ENCODE measurements around the gene LTV1. TPM values are rescaled to one million over a fixed set of nuclear protein-coding genes. Genes with fewer than 3 reads are reported as not detected.

The LTV1 gene
- total and polyA plus RNA-seq, 2 of the 8 experiments (the other 6 are each of a cell fraction or from before 2014, with no cell fraction given), result 8.0 to 46.9 TPM

DNA sequence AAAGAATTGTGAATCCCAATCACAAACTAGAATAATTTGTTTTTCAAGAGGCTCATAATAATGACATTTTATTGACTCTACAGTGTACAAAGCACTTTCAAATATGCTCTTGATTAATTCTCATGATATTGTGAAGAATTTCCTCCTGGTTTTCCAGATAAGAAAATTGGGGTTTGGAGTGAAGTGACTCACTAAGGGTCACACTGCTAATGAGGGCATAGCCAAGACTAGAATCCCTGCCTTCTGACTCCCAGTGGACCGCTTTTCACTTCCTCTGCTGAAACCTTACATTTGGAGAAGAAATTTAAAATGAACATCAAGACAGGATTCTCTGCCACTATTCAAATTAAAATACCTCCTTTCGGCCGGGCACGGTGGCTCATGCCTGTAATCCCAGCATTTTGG, 38.3 kb upstream of the LTV1 start (continued):
- TF ChIP-seq, protein P1, sequence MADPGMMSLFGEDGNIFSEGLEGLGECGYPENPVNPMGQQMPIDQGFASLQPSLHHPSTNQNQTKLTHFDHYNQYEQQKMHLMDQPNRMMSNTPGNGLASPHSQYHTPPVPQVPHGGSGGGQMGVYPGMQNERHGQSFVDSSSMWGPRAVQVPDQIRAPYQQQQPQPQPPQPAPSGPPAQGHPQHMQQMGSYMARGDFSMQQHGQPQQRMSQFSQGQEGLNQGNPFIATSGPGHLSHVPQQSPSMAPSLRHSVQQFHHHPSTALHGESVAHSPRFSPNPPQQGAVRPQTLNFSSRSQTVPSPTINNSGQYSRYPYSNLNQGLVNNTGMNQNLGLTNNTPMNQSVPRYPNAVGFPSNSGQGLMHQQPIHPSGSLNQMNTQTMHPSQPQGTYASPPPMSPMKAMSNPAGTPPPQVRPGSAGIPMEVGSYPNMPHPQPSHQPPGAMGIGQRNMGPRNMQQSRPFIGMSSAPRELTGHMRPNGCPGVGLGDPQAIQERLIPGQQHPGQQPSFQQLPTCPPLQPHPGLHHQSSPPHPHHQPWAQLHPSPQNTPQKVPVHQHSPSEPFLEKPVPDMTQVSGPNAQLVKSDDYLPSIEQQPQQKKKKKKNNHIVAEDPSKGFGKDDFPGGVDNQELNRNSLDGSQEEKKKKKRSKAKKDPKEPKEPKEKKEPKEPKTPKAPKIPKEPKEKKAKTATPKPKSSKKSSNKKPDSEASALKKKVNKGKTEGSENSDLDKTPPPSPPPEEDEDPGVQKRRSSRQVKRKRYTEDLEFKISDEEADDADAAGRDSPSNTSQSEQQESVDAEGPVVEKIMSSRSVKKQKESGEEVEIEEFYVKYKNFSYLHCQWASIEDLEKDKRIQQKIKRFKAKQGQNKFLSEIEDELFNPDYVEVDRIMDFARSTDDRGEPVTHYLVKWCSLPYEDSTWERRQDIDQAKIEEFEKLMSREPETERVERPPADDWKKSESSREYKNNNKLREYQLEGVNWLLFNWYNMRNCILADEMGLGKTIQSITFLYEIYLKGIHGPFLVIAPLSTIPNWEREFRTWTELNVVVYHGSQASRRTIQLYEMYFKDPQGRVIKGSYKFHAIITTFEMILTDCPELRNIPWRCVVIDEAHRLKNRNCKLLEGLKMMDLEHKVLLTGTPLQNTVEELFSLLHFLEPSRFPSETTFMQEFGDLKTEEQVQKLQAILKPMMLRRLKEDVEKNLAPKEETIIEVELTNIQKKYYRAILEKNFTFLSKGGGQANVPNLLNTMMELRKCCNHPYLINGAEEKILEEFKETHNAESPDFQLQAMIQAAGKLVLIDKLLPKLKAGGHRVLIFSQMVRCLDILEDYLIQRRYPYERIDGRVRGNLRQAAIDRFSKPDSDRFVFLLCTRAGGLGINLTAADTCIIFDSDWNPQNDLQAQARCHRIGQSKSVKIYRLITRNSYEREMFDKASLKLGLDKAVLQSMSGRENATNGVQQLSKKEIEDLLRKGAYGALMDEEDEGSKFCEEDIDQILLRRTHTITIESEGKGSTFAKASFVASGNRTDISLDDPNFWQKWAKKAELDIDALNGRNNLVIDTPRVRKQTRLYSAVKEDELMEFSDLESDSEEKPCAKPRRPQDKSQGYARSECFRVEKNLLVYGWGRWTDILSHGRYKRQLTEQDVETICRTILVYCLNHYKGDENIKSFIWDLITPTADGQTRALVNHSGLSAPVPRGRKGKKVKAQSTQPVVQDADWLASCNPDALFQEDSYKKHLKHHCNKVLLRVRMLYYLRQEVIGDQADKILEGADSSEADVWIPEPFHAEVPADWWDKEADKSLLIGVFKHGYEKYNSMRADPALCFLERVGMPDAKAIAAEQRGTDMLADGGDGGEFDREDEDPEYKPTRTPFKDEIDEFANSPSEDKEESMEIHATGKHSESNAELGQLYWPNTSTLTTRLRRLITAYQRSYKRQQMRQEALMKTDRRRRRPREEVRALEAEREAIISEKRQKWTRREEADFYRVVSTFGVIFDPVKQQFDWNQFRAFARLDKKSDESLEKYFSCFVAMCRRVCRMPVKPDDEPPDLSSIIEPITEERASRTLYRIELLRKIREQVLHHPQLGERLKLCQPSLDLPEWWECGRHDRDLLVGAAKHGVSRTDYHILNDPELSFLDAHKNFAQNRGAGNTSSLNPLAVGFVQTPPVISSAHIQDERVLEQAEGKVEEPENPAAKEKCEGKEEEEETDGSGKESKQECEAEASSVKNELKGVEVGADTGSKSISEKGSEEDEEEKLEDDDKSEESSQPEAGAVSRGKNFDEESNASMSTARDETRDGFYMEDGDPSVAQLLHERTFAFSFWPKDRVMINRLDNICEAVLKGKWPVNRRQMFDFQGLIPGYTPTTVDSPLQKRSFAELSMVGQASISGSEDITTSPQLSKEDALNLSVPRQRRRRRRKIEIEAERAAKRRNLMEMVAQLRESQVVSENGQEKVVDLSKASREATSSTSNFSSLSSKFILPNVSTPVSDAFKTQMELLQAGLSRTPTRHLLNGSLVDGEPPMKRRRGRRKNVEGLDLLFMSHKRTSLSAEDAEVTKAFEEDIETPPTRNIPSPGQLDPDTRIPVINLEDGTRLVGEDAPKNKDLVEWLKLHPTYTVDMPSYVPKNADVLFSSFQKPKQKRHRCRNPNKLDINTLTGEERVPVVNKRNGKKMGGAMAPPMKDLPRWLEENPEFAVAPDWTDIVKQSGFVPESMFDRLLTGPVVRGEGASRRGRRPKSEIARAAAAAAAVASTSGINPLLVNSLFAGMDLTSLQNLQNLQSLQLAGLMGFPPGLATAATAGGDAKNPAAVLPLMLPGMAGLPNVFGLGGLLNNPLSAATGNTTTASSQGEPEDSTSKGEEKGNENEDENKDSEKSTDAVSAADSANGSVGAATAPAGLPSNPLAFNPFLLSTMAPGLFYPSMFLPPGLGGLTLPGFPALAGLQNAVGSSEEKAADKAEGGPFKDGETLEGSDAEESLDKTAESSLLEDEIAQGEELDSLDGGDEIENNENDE (IDR thresholded peaks at IDR 0.05; ENCODE audit: insufficient replicate concordance, low read length), result no peak
- TF ChIP-seq CREB1 (IDR thresholded peaks at IDR 0.05), result no peak

All from H1 (cell line).